Measurements from ENCODE around the gene PEF1. TPM values are rescaled to one million over a fixed set of nuclear protein-coding genes. Genes with fewer than 3 reads are reported as not detected.

PEF1 gene, protein sequence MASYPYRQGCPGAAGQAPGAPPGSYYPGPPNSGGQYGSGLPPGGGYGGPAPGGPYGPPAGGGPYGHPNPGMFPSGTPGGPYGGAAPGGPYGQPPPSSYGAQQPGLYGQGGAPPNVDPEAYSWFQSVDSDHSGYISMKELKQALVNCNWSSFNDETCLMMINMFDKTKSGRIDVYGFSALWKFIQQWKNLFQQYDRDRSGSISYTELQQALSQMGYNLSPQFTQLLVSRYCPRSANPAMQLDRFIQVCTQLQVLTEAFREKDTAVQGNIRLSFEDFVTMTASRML
- total RNA-seq (2014; rRNA removed; shearing (Covaris generic)) (60.5 and 68.5 TPM in 2 replicates), polyA plus RNA-seq (2016; fragmentation: Nextera tagmentation; extraction: Ambion mirVana) (22.0 and 22.3 TPM in 2 replicates)
- long read RNA-seq, transcript PEF1-205 (4 exons, 750 nt) = minor isoform, 5 of 72 reads
- long read RNA-seq, transcript PEF1-201 (5 exons, 1,629 nt) = major isoform, 60 of 72 reads
- long read RNA-seq, partial matches to known transcripts = 1 of 72 reads
- long read RNA-seq, other reads (novel, unspliced or antisense) = 4 of 72 reads

GRCh38 chr1:31644560-31645273, at the start of gene PEF1:
Gene PEF1, minus strand, starts transcription at chr1:31644876. Its CDS starts 12 bp downstream, at chr1:31644864.
- Histone ChIP-seq H3K9me2 (ENCODE audit: insufficient read depth) (no peaks in the 10 kb centered on the region), H2AFZ (peak within 1 kb of the TSS; percentile 85), H3K27ac (ENCODE audit: low read depth) (peak within 1 kb of the TSS; percentile 97), H3K36me3 (ENCODE audit: insufficient read depth) (no peaks in the 10 kb centered on the region), H4K20me1 (replicated peaks; ENCODE audit: insufficient read depth) (no peaks in the 10 kb centered on the region), H3K4me1 (ENCODE audit: insufficient read depth) (peaks cover 36% of the 10 kb centered on the region), H3F3A (replicated peaks; ENCODE audit: low read depth) (peaks cover 8% of the 10 kb centered on the region; the same call in 1 of the 2 replicates), H3K27me3 (ENCODE audit: insufficient read depth) (no peaks in the 10 kb centered on the region), H3K79me2 (replicated peaks; ENCODE audit: insufficient read depth) (peaks cover 46% of the 10 kb centered on the region), H3K4me3 (peak within 1 kb of the TSS; percentile 78), H3K4me2 (peak within 1 kb of the TSS; percentile 93)
- Mint-ChIP-seq H3K27ac (peak within 1 kb of the TSS; percentile 100), H3K36me3 (ENCODE audit: low read depth) (no peaks in the 10 kb centered on the region), H3K4me3 (peak within 1 kb of the TSS; percentile 95), H3K27me3 (ENCODE audit: insufficient read depth, low read depth, poor library complexity) (peaks cover 10% of the 10 kb centered on the region), H3K4me1 (peaks cover 13% of the 10 kb centered on the region; the same call in 2 of the 3 replicates), H3K9me3 (no peaks in the 10 kb centered on the region; the same call in 2 of the 3 replicates)
- peak; percentile 81 for ATAC-seq
- DNase-seq (ENCODE audit: low spot score) = peak; percentile 99
- TF ChIP-seq, protein P1, sequence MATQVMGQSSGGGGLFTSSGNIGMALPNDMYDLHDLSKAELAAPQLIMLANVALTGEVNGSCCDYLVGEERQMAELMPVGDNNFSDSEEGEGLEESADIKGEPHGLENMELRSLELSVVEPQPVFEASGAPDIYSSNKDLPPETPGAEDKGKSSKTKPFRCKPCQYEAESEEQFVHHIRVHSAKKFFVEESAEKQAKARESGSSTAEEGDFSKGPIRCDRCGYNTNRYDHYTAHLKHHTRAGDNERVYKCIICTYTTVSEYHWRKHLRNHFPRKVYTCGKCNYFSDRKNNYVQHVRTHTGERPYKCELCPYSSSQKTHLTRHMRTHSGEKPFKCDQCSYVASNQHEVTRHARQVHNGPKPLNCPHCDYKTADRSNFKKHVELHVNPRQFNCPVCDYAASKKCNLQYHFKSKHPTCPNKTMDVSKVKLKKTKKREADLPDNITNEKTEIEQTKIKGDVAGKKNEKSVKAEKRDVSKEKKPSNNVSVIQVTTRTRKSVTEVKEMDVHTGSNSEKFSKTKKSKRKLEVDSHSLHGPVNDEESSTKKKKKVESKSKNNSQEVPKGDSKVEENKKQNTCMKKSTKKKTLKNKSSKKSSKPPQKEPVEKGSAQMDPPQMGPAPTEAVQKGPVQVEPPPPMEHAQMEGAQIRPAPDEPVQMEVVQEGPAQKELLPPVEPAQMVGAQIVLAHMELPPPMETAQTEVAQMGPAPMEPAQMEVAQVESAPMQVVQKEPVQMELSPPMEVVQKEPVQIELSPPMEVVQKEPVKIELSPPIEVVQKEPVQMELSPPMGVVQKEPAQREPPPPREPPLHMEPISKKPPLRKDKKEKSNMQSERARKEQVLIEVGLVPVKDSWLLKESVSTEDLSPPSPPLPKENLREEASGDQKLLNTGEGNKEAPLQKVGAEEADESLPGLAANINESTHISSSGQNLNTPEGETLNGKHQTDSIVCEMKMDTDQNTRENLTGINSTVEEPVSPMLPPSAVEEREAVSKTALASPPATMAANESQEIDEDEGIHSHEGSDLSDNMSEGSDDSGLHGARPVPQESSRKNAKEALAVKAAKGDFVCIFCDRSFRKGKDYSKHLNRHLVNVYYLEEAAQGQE (IDR thresholded peaks at IDR 0.05; ENCODE audit: unreplicated experiment) = peak; percentile 4
- TF ChIP-seq POLR2AphosphoS5 (IDR thresholded peaks at IDR 0.05; ENCODE audit: low read depth) = peak; percentile 84
- TF ChIP-seq CREB1 (CRISPR knock-in tag; IDR thresholded peaks at IDR 0.05; ENCODE audit: low read depth) = peak; percentile 99
- TF ChIP-seq ZNF331 (CRISPR knock-in tag; IDR thresholded peaks at IDR 0.05; ENCODE audit: low read depth) = no peak
- TF ChIP-seq ZNF462 (CRISPR knock-in tag; IDR thresholded peaks at IDR 0.05) = no peak
- TF ChIP-seq ZNF114 (CRISPR knock-in tag; IDR thresholded peaks at IDR 0.05) = no peak
- TF ChIP-seq, protein P2, sequence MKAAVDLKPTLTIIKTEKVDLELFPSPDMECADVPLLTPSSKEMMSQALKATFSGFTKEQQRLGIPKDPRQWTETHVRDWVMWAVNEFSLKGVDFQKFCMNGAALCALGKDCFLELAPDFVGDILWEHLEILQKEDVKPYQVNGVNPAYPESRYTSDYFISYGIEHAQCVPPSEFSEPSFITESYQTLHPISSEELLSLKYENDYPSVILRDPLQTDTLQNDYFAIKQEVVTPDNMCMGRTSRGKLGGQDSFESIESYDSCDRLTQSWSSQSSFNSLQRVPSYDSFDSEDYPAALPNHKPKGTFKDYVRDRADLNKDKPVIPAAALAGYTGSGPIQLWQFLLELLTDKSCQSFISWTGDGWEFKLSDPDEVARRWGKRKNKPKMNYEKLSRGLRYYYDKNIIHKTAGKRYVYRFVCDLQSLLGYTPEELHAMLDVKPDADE (IDR thresholded peaks at IDR 0.05) = peak; percentile 66

Data from GM23338 (cell line).